Endothelial cell (in vitro differentiated cells): Measurements from ENCODE around the gene ERP44. TPM values are rescaled to one million over a fixed set of nuclear protein-coding genes. Genes with fewer than 3 reads are reported as not detected.

Source experiments
- DNase-seq: peaks from one replicate; pipeline ENCODE4 v3.0.0; 2021; ENCODE audit warnings: low spot score
- H3K27ac Mint-ChIP-seq: one replicate; pipeline ENCODE4 v1.8.0; 2021; ENCODE audit warnings: mixed read lengths, inconsistent platforms; ENCODE audit not compliant: unreplicated experiment
- H3K27me3 Mint-ChIP-seq: one replicate; pipeline ENCODE4 v1.8.0; 2021; ENCODE audit warnings: mild to moderate bottlenecking, moderate library complexity, mixed read lengths, inconsistent platforms; ENCODE audit not compliant: unreplicated experiment
- H3K36me3 Mint-ChIP-seq: one replicate; pipeline ENCODE4 v1.8.0; 2021; ENCODE audit warnings: mild to moderate bottlenecking, low read depth, mixed read lengths, inconsistent platforms; ENCODE audit not compliant: unreplicated experiment
- H3K4me1 Mint-ChIP-seq: one replicate; pipeline ENCODE4 v1.8.0; 2021; ENCODE audit warnings: mild to moderate bottlenecking, mixed read lengths, inconsistent platforms; ENCODE audit not compliant: unreplicated experiment
- H3K4me3 Mint-ChIP-seq: one replicate; pipeline ENCODE4 v1.8.0; 2021; ENCODE audit warnings: mild to moderate bottlenecking, mixed read lengths, inconsistent platforms; ENCODE audit not compliant: unreplicated experiment
- H3K9me3 Mint-ChIP-seq: one replicate; pipeline ENCODE4 v1.8.0; 2021; ENCODE audit warnings: mixed read lengths, inconsistent platforms; ENCODE audit not compliant: unreplicated experiment
- total RNA-seq: library from RNA; stranded (reverse); fragmentation: NEBNext Ultra II Directional; extraction: Animal tissue kit (Norgen Biotek cat#: 25700); gene quantifications from one replicate; pipeline ENCODE4 v1.2.1, GENCODE V29; 2021; ENCODE audit not compliant: unreplicated experiment
- TF ChIP-seq, protein P1 (sequence below): fragments of 200-600 bp; sonication (generic); IDR thresholded peaks from one replicate; pipeline ENCODE4 v1.5.0; 2021; ENCODE audit warnings: antibody characterized with exemption; ENCODE audit not compliant: unreplicated experiment

Gene ERP44
- total RNA-seq, 1 donor from 2014 or later = 14.5 TPM

DNA sequence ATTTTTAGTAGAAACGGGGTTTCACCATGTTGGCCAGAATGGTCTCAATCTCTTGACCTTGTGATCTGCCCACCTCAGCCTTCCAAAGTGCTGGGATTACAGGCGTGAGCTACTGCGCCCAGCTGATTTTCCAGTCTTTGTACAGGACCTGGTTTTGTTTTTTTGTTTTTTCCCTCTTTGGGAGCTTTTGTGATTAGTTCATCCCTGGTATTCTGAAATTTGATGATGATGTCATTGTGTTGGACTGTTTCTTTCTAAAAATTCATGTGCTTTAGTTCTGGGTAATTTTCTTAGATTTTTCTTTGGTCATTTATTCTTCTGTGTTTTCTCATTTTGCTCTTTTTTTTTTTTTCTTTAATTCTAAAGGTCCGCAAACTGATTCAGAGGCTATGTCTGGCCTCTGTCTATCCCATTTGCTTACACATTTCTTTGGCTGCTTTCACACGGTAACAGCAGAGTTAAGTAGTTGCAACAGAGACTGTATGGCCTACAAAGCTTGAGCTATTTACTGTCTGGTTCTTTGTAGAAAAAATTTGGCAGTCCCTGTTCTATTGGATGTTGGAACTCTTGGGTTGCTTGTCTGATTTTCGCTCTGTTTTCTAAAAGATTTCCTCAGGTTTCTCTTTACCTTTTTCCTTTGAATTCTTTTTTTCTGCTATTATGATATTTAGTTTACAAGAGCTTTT, 167.5 kb downstream of the ERP44 start:
- H3K27ac Mint-ChIP-seq = no peak overlapping the region
- DNase-seq = no peak
- no peaks in the 10 kb centered on the region for H3K4me1 Mint-ChIP-seq
- TF ChIP-seq, protein P1, sequence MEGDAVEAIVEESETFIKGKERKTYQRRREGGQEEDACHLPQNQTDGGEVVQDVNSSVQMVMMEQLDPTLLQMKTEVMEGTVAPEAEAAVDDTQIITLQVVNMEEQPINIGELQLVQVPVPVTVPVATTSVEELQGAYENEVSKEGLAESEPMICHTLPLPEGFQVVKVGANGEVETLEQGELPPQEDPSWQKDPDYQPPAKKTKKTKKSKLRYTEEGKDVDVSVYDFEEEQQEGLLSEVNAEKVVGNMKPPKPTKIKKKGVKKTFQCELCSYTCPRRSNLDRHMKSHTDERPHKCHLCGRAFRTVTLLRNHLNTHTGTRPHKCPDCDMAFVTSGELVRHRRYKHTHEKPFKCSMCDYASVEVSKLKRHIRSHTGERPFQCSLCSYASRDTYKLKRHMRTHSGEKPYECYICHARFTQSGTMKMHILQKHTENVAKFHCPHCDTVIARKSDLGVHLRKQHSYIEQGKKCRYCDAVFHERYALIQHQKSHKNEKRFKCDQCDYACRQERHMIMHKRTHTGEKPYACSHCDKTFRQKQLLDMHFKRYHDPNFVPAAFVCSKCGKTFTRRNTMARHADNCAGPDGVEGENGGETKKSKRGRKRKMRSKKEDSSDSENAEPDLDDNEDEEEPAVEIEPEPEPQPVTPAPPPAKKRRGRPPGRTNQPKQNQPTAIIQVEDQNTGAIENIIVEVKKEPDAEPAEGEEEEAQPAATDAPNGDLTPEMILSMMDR = no peak
- H3K9me3 Mint-ChIP-seq = no peaks in the 10 kb centered on the region
- no peak overlapping the region for H3K4me3 Mint-ChIP-seq
- H3K27me3 Mint-ChIP-seq = no peaks in the 10 kb centered on the region
- peaks cover 16% of the 10 kb centered on the region for H3K36me3 Mint-ChIP-seq

DNA sequence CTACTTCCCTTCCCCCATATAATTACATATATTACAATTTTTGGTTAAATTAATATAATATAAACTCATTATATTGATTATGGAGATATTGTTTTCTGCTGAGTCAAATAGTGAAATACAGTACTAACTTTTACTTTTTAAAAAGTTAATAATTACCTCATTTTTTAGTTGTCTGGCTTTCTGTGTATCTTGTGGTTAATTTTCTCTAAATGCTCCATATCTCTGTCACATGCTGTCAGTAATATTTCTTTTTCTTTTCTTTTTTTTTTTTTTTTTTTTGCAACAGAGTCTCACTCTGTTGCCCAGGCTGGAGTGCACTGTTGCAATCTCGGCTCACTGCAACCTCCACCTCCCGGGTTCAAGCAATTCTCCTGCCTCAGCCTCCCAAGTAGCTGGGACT, 169.1 kb downstream of the ERP44 start:
- TF ChIP-seq, protein P1 = no peak
- H3K4me1 Mint-ChIP-seq = no peaks in the 10 kb centered on the region
- no peaks in the 10 kb centered on the region for H3K9me3 Mint-ChIP-seq
- H3K36me3 Mint-ChIP-seq = peaks cover 21% of the 10 kb centered on the region
- no peak overlapping the region for H3K4me3 Mint-ChIP-seq
- H3K27me3 Mint-ChIP-seq = no peaks in the 10 kb centered on the region
- no peak overlapping the region for H3K27ac Mint-ChIP-seq
- no peak for DNase-seq

Other genes with a start within 250 kb of the ERP44 start
- 28.5 TPM for gene STX17, start 192.3 kb downstream of the ERP44 start, total RNA-seq
- 21.6 TPM for gene INVS, start 243 bp upstream of the ERP44 start, total RNA-seq